CD14-positive monocyte (primary cell): ENCODE results near the gene CNTN4. TPM values are rescaled to one million over a fixed set of nuclear protein-coding genes. Genes with fewer than 3 reads are reported as not detected.

Source experiments
- DNase-seq, 3 donors: peaks; one replicate each; pipeline ENCODE4 v3.0.0-alpha.2; 2011 to 2022
- H2AFZ ChIP-seq: 2 replicates; pipeline ENCODE4 v1.6.0; 2012; ENCODE audit warnings: mild to moderate bottlenecking, low read depth, low read length, inconsistent platforms; ENCODE audit not compliant: insufficient read depth, poor library complexity, severe bottlenecking
- H3K27ac ChIP-seq, 2 donors: 1 replicate in 1 of 2; 2 replicates in 1 of 2; pipeline ENCODE4 v1.5.1; 2012 to 2013; ENCODE audit warnings: low read length in 2 of 2, control low read depth in 1 of 2, inconsistent platforms in 1 of 2, low read depth in 1 of 2, mild to moderate bottlenecking in 1 of 2
- H3K27me3 ChIP-seq, 2 donors: one replicate each; pipeline versions ENCODE4 v1.6.0 to v1.6.1; 2011 to 2013; ENCODE audit warnings: low read length in 2 of 2; ENCODE audit not compliant: control insufficient read depth in 2 of 2, insufficient read depth in 2 of 2
- H3K36me3 ChIP-seq, 2 donors: replicated peaks in 1 of 2; 1 replicate in 1 of 2; 2 replicates in 1 of 2; pipeline versions ENCODE4 v1.5.1 to v1.6.1; 2012 to 2013; ENCODE audit warnings: low read length in 2 of 2, control low read depth in 1 of 2, inconsistent platforms in 1 of 2, mild to moderate bottlenecking in 1 of 2; ENCODE audit not compliant: insufficient read depth in 2 of 2, control insufficient read depth in 1 of 2
- H3K4me1 ChIP-seq, 2 donors: 1 replicate in 1 of 2; 2 replicates in 1 of 2; pipeline versions ENCODE4 v1.5.1 to v1.6.1; 2012 to 2013; ENCODE audit warnings: low read length in 2 of 2, control low read depth in 1 of 2, inconsistent platforms in 1 of 2, mild to moderate bottlenecking in 1 of 2, moderate library complexity in 1 of 2; ENCODE audit not compliant: insufficient read depth in 2 of 2, control insufficient read depth in 1 of 2
- H3K4me2 ChIP-seq: replicated peaks from 2 replicates; pipeline ENCODE3; 2012; ENCODE audit warnings: low read length, moderate library complexity, mild to moderate bottlenecking; ENCODE audit not compliant: poor library complexity, severe bottlenecking; ENCODE audit errors: extremely low read depth
- H3K4me3 ChIP-seq, 3 experiments: fragments of 200-600 bp in 1 of 3; sonication (generic) in 1 of 3; replicated peaks in 1 of 3; 1 replicate in 2 of 3; 2 replicates in 1 of 3; pipeline ENCODE4 v1.5.1; 2011 to 2013; ENCODE audit warnings: low read length in 3 of 3, mild to moderate bottlenecking in 3 of 3, control low read depth in 2 of 3, low read depth in 2 of 3, inconsistent platforms in 1 of 3, moderate library complexity in 1 of 3
- H3K79me2 ChIP-seq: 2 replicates; pipeline ENCODE4 v1.6.0; 2012; ENCODE audit warnings: mild to moderate bottlenecking, control low read depth, inconsistent platforms, low read length, moderate library complexity; ENCODE audit not compliant: insufficient read depth
- H3K9ac ChIP-seq: 2 replicates; pipeline ENCODE4 v1.6.0; 2017; ENCODE audit warnings: low read length, mild to moderate bottlenecking; ENCODE audit not compliant: insufficient read depth, poor library complexity, severe bottlenecking
- H3K9me3 ChIP-seq, 2 donors: replicated peaks in 1 of 2; 1 replicate in 1 of 2; 2 replicates in 1 of 2; pipeline versions ENCODE4 v1.5.1 to v1.6.1; 2012 to 2013; ENCODE audit warnings: low read length in 2 of 2, control low read depth in 1 of 2; ENCODE audit not compliant: control insufficient read depth in 1 of 2, insufficient read depth in 1 of 2
- H4K20me1 ChIP-seq: 2 replicates; pipeline ENCODE4 v1.6.0; 2012; ENCODE audit warnings: mild to moderate bottlenecking, low read length, control low read depth, moderate library complexity; ENCODE audit not compliant: insufficient read depth
- H3K27ac Mint-ChIP-seq, 7 donors: one replicate each; pipeline ENCODE4 v1.8.0; 2020; ENCODE audit warnings: mild to moderate bottlenecking in 7 of 7, mixed read lengths in 7 of 7, moderate library complexity in 6 of 7, inconsistent platforms in 2 of 7
- H3K27me3 Mint-ChIP-seq, 3 donors: one replicate each; pipeline ENCODE4 v1.8.0; 2021 to 2022; ENCODE audit warnings: low read depth in 3 of 3, mild to moderate bottlenecking in 3 of 3, mixed read lengths in 3 of 3, moderate library complexity in 3 of 3, inconsistent platforms in 1 of 3
- H3K36me3 Mint-ChIP-seq, 2 donors: one replicate each; pipeline ENCODE4 v1.8.0; 2020; ENCODE audit warnings: mixed read lengths in 2 of 2, inconsistent platforms in 1 of 2, mild to moderate bottlenecking in 1 of 2
- H3K4me1 Mint-ChIP-seq: one replicate; pipeline ENCODE4 v1.8.0; 2020; ENCODE audit warnings: mild to moderate bottlenecking, mixed read lengths
- H3K4me3 Mint-ChIP-seq, 2 donors: one replicate each; pipeline ENCODE4 v1.8.0; 2020; ENCODE audit warnings: mild to moderate bottlenecking in 2 of 2, mixed read lengths in 2 of 2, moderate library complexity in 1 of 2
- H3K9me3 Mint-ChIP-seq, 7 donors: one replicate each; pipeline ENCODE4 v1.8.0; 2020 to 2022; ENCODE audit warnings: mixed read lengths in 7 of 7, mild to moderate bottlenecking in 6 of 7, moderate library complexity in 6 of 7, inconsistent platforms in 2 of 7
- WGBS: methylation state at CpG from one replicate; pipeline ENCODE4 v1.1.5; 2013; ENCODE audit warnings: missing lambda C conversion rate; ENCODE audit not compliant: insufficient coverage; 5-methylcytosine and 5-hydroxymethylcytosine counted together
- intact Hi-C, 2 donors: fragments of 100-400 bp; cut with micrococcal nuclease; formaldehyde crosslinking; loops; one replicate each; pipeline versions ENCODE4 v1.15.0 to v1.15.1; 2023
- polyA plus RNA-seq, 3 donors: library from polyadenylated mRNA; depleted of rRNA in 1 of 3; unstranded in 2 of 3; stranded (reverse) in 1 of 3; fragments of 300-500 nt in 2 of 3; fragments of >200 nt in 1 of 3; fragmentation: Illumina TruSeq in 2 of 3; gene quantifications; 1 replicate in 2 of 3; 2 replicates in 1 of 3; pipeline ENCODE4 v1.2.3, GENCODE V29; 2012 to 2021
- TF ChIP-seq, protein P1 (sequence below): fragments of 200-600 bp; IDR thresholded peaks from one replicate; pipeline ENCODE4 v1.8.0; 2022; ENCODE audit warnings: antibody characterized with exemption, mild to moderate bottlenecking

CNTN4 gene
- polyA plus RNA-seq, 3 donors = not detected

DNA sequence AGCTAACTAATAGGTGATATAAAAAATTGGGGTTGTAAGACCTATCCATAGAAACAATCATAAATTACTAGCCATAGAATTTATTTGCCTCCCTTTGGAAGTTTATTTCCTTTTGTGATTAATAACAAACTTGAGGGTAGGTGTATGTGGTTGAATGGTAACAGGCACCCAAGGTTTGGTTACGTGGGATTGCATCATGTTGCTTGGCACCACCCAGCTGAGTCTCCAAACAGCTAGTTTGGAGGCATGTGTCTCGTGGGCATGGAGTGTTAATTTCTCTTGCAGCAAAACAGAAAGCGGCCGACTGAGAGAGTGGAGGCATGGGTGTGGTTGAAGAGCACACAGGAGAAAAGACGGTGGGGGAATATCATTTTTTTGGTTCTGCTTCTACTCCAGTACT lies 441.4 kb downstream of the CNTN4 start:
- Histone ChIP-seq H3K4me1 (no peaks in the 10 kb centered on the region), H2AFZ (no peak overlapping the region), H3K36me3 (no peaks in the 10 kb centered on the region), H3K27ac (no peak overlapping the region), H3K4me2 (no peak overlapping the region), H3K9ac (no peak overlapping the region), H3K79me2 (no peaks in the 10 kb centered on the region), H3K27me3 (no peaks in the 10 kb centered on the region), H3K9me3 (peaks cover 3 to 35% of the 10 kb centered on the region in 2 donors), H4K20me1 (no peaks in the 10 kb centered on the region), H3K4me3 (no peak overlapping the region)
- 78% methylated on average over 2 of the region's 5 CpGs for WGBS
- H3K27ac Mint-ChIP-seq = no peak overlapping the region
- H3K4me1 Mint-ChIP-seq = no peaks in the 10 kb centered on the region
- TF ChIP-seq, protein P1, sequence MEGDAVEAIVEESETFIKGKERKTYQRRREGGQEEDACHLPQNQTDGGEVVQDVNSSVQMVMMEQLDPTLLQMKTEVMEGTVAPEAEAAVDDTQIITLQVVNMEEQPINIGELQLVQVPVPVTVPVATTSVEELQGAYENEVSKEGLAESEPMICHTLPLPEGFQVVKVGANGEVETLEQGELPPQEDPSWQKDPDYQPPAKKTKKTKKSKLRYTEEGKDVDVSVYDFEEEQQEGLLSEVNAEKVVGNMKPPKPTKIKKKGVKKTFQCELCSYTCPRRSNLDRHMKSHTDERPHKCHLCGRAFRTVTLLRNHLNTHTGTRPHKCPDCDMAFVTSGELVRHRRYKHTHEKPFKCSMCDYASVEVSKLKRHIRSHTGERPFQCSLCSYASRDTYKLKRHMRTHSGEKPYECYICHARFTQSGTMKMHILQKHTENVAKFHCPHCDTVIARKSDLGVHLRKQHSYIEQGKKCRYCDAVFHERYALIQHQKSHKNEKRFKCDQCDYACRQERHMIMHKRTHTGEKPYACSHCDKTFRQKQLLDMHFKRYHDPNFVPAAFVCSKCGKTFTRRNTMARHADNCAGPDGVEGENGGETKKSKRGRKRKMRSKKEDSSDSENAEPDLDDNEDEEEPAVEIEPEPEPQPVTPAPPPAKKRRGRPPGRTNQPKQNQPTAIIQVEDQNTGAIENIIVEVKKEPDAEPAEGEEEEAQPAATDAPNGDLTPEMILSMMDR = no peak
- H3K27me3 Mint-ChIP-seq = no peaks in the 10 kb centered on the region
- H3K36me3 Mint-ChIP-seq = no peaks in the 10 kb centered on the region
- intact Hi-C loops = no loop called here
- no peak for DNase-seq
- peaks cover 0 to 10% (median 4%) of the 10 kb centered on the region in 7 donors for H3K9me3 Mint-ChIP-seq
- no peak overlapping the region for H3K4me3 Mint-ChIP-seq

- H3K79me2 ChIP-seq = no peaks in the 10 kb centered on the region
- no peak overlapping the region for H3K27ac Mint-ChIP-seq
- H3K4me3 Mint-ChIP-seq = no peak overlapping the region
- no peaks in the 10 kb centered on the region for H3K27me3 ChIP-seq
- TF ChIP-seq, protein P1 = no peak
- no peaks in the 10 kb centered on the region for H3K4me1 Mint-ChIP-seq
- no peaks in the 10 kb centered on the region for H3K4me1 ChIP-seq
- no peak overlapping the region for H3K9ac ChIP-seq
- no peaks in the 10 kb centered on the region for H3K27me3 Mint-ChIP-seq
- no peak for DNase-seq
- H2AFZ ChIP-seq = no peak overlapping the region
- H3K4me2 ChIP-seq = no peak overlapping the region
- intact Hi-C loops = no loop called here
- peaks cover 7 to 22% of the 10 kb centered on the region in 2 donors for H3K9me3 ChIP-seq
- 83% methylated on average over 3 of the region's 3 CpGs for WGBS
- no peak overlapping the region for H3K27ac ChIP-seq
- no peak overlapping the region for H3K4me3 ChIP-seq
- H3K36me3 ChIP-seq = no peaks in the 10 kb centered on the region
- H4K20me1 ChIP-seq = no peaks in the 10 kb centered on the region
- no peaks in the 10 kb centered on the region for H3K36me3 Mint-ChIP-seq
- peaks cover 0 to 6% (median 4%) of the 10 kb centered on the region in 7 donors for H3K9me3 Mint-ChIP-seq
Observed at GRCh38 chr3:2543247-2543646, 444.6 kb downstream of the CNTN4 start.
